GM19438 (cell line): ENCODE measurements around the gene UFD1.
"Not testable (repeated sequence)": the region's sequence is repeated elsewhere in the genome, so short reads cannot be mapped to it uniquely, and the experiment has no call there.

Experiments used
- ATAC-seq: cut with Tn5 transposase; IDR thresholded peaks from one replicate; pipeline ENCODE4 v1.9.1; 2021; ENCODE audit warnings: low read depth; ENCODE audit not compliant: unreplicated experiment

Gene UFD1

DNA sequence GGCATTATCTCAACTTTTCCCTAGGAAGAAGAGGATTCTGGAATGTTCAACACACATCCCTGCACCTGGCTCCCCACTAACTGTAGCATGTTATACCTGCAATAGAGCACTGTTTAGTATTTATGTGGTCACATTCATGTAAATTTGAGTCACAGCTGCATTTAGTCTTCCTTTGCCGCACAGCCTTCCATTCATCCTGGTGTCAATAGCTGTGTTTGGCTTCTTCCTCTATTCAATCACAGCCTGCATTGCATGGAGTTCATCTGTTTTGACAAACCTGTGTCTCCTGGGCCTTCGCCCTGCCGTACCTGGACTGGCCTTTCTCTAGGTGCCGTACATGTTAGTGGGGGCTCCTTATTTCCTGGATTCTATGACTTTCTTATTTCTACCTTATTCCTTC is 27.4 kb downstream of the UFD1 start:
- no peak for ATAC-seq

DNA sequence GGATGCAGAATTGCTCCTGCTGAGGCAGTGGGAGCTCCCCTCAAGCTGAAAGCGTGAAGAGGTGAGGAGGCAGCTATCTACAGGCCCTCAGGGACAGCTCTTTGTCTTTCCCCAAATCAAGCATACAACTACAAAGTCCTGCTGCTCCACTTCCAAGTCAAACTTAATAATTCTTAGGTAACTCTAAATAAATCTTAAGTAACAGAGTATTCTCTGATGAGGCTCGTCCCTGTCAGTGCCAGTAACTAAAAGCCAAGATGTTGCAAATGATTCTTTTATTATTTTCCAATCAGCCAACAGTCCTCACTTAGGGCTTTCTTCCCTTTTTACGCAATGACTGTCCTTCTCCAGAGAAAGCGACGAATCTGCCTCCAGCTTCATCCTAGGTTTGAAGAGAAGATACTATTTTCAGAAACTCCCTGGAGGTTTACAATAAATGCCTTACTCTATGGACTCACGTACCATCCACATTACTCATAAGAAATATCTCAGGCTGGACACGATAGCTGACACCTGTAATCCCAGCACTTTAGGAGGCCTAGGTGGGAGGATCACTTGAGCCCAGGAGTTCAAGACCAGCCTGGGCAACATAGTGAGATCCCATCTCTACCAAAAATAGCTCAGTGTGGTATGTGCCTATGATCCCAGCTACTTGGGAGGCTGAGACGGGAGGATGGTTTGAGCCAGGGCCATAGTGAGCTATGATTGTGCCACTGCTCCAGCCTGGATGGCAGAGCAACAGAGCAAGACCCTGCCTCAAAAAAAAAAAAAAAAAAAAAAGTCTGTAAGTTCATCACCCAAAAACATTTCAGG is 28.4 kb downstream of the UFD1 start:
- ATAC-seq: no peak

DNA sequence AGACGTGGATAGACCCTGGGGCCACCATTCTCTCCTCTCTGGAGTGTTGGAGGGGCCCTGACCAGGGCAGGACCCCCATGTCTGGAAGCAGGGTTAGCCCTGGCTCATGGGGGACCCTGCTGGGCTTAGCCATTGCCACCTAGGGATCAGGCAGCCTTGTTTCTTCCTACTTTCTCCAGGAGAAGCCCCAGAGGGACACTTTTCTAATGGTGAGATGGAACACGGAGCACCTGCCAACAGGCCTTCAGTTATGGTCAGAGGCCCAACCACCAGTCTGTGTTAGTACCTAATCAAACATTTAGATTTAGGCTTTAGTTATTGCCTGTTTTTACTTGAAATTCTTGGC is 29.6 kb downstream of the UFD1 start:
- no peak for ATAC-seq

DNA sequence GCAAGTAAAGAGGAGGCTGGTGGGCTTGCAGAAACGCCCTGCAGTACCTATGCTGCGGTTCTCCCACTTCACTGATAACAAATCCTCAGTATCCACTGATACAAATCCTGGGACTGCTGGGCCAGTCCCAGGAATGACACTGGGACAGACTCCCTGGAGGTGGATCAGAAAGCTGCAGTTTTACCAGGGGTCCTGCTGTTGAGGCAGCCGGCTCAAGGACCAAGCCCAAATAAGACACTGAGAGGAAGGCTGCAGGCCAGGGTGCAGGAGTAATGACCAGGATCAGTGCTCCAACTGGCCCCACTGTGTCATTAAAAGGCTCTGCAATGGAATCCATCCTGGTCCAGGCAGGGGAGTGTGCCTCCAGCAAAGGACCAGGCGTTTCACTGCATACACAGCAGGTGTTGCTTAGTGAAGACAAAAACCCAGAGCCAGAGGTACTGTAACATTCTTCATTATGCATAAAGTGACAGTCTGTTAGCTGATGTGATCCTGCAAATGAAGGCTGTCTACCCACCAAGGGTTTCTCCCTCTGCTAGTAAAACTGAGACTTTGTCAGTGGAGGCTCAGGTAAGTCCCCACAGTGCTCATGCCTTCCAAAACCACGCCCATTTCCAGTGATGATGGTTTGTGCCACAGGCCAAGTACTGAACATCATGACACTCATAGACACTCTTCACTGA is 30.1 kb downstream of the UFD1 start:
- ATAC-seq: no peak

DNA sequence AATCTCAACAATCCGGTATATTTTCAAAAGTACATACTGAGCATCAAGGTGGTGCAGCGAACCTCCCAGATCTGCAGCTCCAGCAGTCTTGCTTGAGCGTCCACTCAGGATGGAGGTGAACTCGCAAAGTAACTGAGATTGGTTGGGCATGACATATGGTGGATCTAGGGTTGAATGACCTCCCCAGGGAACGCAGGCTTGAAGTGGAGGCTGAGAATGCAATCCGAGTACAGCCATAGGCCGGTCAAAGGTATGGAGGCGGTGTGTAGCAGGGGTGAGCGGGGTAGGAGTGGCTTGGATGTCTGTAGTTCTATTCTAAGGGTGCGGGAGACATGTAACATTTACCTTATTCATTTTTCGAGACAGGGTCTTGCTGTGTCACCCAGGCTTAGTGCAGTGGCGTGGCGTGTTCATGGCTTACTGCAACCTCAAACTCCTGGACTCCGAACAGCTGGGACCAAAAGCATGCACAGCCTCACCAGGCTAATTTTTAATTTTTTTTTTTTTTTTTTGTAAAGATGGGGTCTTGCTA is 30.9 kb downstream of the UFD1 start:
- ATAC-seq: no peak

DNA sequence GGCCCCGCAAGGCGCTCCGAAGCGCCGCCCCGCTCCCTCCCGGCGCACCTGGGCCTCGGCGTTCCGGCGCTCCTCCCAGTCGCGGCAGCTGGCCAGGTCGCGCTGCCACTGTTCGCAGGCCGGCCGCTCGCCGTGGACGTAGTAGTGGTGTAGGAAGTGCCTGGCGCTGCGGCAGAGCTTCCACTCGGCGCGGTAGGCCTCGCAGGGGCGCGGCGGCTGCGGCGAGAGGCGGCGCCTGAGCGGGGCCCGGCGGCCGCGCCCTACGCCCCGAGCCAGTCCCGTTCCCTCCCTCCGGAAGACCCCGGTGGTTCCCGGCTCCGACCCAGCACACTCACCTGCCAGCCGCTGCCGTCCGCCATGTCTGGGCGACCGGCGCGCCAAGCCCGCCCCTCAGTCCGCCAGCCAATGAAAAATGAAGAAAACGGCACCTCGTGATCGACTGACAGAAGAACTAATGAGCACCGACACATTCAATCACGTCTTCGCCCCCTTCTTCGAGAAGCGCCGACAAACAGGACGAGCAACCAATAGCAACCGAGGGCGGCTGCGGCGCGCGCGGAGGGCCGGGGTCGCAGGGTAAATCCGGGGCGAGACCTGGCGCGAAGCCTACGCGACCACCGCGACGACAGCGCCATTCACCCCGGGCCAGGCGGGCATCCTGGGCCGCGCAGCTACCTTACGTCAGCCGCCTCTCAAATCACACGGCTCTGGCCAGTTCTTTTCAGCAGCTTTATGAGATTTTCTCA is 31.5 kb downstream of the UFD1 start, which contains the start of gene C22orf39:
C22orf39 (minus strand) TSS at position 382 of the 746 bp plus-strand sequence; CDS start at position 359, 23 bp downstream.
- ATAC-seq: peak; percentile 84

DNA sequence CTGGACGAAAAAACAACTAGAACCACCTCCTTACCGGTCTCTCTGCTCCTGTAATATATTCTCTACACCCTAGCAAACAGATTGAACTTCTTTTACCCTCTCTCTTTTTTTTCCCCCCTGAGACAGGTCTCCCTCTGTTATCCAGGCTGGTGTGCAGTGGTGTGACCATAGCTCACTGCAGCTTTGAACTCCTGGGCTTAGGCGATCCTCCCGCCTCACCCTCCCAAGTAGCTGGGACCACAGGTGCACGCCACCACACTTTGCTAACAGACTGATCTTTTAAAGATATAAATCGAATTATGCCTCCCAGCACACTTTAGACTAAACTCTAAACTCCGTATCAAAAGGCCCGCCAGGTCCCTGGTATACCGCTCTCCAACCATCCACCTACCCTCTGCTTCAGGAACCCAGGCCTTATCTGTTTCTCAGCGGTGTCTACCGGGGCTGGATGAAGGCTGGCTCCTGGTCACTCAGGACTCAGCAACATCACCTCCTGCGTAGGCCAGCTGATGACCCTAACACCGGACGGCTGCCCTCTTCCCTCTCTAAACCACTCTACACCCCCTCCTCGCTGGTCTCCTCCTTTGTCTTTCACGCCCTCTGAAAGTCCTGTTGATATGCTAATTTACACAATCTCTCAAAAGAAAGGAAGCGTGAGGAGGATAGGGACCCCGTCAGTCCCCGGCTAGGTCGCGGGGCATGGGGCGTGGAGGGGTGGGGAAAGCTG is 32.2 kb downstream of the UFD1 start:
- no peak for ATAC-seq

DNA sequence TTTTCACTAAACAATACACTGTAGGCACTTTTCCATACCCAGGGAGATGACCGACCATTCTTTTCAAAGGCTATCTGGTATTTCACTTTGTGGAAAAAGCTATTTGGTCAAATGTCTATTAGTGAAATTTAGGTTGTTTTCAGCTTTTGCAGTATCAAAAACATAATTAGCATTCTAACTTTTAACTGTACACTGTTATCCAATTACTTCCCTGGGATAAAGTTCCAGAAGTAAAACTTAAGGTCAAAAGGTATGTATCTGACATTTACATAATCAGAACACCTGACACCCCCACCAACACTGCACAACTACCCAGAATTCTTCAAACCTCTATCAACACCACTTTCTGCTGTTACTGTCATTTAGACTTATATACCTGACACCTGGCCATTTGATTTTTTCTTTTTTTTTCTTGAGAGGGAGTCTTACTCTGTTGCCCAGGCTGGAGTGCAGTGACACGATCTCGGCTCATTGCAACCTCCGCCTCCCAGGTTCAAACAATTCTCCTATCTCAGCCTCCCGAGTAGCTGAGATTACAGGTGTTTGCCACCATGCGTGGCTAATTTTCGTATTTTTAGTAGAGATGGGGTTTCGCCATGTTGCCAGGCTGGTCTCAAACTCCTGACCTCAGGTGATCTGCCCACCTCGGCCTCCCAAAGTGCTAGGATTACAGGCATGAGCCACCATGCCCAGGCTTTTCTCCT is 33.6 kb downstream of the UFD1 start:
- not testable (repeated sequence) for ATAC-seq

DNA sequence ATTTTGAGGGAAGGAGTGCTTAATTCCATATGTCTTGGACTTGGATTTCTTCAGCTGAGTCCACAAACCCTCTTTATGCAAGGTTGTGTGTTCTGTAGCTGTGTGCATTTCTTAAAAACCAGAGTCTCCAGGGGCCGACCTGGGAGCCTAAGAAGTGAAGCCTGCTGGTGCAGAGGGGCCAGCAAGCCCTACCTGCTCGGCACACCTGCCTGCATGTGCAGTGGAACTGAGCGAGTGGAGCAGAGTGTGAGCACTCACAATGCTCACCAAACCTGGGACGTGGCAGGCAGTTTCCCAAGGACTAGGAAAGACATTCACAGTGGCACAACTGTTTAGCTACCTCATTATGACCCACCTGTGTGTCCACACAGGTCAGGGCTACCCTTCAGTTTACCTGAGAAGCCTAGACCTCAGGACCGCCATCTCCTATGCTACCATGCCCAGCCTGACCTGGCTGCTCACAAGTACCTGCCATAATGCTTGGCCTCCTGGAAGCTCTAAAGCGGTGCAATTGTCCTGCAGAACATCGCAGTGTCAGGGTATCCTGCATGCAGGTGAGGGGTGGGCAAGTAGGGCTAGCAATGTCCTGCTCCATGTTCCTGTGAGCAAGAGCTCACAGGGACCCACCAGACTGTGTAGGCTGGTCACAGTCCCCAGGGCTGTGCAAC is 35.3 kb downstream of the UFD1 start:
- no peak for ATAC-seq

DNA sequence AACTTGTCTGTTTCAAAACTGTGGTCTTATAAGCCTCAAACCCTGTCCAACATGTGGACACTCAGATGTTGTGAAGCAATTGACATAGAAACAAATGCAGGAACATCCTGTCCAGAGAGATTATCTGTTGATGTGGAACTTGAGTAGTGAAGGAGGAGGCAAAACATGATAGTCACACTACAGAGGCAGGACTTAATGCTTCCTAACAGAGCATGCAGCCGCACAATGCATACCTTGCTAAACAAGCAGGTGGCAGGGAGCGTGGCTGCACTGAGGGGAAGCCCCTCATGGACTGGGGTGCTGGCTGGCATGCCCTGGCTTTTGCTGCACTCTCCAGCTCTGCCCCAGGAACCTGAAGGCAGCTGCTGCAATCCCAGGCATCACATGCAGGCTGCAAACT is 36.8 kb downstream of the UFD1 start:
- no peak for ATAC-seq

DNA sequence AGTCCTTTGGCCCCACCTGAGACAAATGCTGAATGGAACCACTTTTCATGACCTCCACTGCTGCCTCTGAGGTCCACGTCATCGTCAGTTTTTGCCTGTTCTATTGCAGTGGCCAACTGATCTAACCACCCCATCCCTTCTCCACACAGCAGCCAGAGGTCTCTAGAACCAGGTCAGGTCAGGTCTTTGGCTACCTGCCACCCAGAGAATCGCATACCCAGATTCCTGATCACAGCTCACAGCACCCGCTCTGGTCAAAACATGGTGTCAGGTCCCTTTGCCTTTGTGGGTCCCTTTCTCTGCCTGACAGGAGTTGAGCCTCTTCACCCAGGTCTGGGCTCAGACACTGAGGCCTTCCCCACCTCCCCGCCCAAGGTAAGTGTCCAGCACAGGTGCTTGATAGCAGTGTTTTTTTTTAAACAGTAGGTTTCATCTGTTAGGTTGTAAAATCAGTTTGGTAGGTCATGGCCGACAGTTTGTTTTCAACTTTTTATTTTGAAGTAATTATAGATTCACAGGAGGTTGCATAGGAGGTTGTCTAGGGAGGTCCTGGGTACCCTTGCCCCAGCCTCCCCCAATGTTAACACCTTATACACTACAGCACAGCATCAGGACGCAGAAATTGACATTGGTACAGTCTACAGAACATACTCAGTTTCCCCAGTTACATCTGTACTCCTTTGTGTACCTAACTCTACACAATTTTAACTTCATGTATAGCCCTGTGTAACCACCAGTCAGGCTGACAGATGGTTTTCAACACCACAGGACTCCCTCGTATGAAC is 38.4 kb downstream of the UFD1 start:
- no peak for ATAC-seq

DNA sequence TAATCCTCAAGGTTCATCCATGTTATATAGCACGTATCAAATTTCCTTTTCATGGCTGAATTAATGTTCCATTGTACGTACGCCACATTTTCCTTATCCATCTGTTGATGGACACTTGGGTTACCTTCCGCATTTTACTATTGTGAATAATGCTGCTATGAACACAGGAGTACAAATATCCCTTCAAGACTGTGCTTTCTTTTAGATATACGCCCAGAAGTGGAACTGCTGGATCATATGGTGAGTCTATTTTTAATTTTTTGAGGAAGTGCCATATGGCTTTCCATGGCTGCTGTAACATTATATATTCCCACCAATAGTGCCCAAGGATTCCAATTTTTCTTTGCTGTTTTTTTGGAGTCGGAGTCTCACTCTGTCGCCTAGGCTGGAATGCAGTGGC is 40.7 kb downstream of the UFD1 start:
- ATAC-seq: no peak

DNA sequence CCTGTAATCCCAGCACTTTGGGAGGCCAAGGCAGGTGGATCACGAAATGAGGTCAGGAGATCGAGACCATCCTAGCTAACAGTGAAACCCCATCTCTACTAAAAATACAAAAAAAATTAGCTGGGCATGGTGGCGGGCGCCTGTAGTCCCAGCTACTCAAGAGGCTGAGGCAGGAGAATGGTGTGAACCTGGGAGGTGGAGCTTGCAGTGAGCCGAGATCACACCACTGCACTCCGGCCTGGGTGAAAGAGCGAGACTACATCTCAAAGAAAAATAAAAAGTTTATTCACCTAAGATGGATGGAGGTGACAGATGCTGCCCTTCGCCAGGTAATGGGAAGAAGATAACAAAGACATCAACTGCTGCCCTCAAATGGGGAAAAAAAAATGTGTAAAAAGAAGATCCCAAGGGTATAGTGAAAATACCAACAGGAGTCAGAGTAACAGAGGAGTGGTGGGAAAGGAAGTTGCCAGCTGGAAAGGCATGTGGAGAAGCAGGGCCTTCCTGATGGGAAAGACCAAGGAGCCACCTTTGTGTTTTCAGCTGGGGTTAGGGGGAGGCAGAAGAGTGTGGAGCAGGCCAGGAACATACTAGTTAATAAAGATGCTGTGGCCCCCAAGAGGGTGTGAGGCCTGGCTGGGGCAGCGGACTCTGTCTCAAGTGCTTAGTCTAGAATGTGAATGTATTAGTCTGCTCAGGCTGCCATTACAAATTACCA is 42.4 kb downstream of the UFD1 start:
- not testable (repeated sequence) for ATAC-seq

DNA sequence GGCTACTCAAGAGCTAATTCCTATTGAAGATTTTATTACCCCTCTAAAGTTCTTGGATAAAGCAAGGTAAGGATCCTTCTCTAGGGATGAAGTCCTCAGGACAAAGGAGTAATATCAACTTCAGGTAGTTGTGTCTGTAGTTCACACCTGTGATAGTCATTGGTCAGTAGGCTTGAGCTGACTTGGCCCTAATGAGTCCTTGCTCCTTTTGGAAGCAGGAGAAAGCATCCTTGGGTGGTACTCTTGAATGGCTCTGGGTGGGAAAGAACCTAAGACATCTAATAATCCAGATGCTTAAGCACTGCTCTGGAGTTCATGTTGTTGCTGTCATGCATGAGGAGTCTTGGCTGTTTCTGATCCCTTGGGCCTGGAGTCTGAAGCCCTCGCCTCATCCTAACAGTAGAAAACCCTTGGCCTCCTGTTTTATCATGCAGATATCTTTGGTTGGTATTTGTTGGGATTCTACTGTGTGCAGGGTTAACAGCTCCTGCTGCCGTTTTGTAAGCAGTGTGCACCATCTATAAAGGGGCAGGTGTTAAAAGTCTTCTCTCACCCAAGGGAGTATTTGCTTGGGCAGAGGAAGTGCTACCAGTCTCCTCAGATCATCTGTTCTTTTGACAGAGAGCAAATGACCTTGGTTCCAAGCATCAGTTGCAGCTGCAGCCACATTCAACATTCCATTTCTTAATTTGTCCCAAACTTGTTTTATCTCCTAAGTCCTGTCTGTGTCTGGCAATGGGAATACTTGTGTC is 44.0 kb downstream of the UFD1 start:
- no peak for ATAC-seq

DNA sequence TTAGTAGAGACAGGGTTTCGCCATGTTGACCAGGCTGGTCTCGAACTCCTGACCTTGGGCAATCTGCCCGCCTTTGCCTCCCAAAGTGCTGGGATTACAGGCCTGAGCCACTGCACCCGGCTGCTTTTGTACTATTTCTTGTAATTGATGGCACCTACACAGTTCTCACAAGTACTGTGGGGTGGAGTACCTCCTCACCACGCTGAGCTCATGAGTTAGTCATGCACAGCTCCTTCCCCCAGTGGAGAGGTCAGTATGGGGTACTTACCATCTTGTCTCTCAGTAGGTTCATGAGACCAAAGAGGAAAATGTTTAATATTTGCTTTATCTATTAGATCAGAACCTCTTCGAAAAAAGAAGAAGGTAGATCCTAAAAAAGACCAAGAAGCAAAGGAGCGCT is 44.6 kb downstream of the UFD1 start:
- no peak for ATAC-seq

DNA sequence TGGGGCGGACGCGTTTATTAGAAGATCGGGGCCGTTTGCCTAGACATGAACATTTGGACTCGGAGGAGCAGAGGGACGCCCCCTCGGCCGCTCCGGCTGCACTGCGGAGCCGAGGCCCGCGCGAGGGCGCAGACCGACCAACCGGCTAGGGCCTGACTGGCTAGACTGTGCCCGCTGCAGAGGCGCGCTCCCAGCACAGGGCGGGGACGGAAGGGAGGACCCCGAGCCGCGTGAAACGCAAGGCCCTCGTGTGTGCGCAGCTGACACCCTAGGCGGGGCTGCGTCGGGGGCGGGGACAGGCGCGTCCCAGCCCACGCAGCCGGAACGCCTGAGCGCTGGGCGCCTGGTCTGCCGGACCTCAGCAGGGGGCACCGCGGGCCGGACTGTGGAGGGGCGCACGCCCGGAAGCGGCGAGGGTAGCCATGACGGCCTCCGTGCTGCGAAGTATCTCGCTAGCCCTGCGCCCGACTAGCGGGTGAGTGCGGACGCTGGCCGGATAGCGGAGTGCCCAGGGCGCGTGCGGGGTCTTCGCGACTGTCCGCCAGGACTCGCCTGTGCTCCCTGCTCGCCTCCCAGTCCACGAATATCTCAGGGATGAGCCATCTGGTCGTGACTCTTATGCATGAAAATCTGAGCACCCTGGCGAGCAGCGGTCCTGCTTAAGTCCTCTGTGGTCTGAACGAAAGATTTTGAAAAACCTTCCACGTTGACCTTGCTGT is 46.7 kb downstream of the UFD1 start, which contains the start of gene MRPL40:
MRPL40 (plus strand) TSS at position 413 of the 719 bp plus-strand sequence; CDS start at position 423, 10 bp downstream.
- peak; percentile 75 for ATAC-seq
